DMS53 (cell line): ENCODE measurements around the gene SLC5A5.

ENCODE experiments used
- DNase-seq: peaks from one replicate; lab custom pipeline; 2025; lab: John Stamatoyannopoulos, UW

The SLC5A5 gene

GRCh38 chr19:17919122-17919521 lies 47.4 kb downstream of the SLC5A5 start:
- peak; percentile 51 for DNase-seq

GRCh38 chr19:17920527-17920926 lies 48.8 kb downstream of the SLC5A5 start:
- no peak for DNase-seq

DNA sequence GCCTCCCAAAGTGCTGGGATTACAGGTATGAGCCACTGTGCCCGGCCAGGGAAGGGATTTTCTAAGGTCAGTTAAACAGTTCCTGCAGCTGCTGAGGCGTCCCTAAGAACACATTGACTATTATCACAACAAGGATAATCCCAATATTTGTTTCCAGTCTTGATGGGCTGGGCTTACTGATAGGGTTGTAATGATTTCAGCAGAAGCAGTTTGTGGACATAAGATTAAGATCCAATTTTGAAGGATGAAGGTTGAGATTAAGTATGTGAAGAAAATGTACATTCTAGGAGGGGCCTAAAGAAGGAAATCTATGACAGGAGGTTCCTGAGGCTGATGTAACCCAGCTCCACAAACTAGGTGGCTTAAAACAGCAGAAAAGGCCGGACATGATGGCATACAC lies 50.4 kb downstream of the SLC5A5 start:
- DNase-seq = peak; percentile 11

- no peak for DNase-seq
These were observed 54.3 kb downstream of the SLC5A5 start for GRCh38 chr19:17926044-17926443.

DNA sequence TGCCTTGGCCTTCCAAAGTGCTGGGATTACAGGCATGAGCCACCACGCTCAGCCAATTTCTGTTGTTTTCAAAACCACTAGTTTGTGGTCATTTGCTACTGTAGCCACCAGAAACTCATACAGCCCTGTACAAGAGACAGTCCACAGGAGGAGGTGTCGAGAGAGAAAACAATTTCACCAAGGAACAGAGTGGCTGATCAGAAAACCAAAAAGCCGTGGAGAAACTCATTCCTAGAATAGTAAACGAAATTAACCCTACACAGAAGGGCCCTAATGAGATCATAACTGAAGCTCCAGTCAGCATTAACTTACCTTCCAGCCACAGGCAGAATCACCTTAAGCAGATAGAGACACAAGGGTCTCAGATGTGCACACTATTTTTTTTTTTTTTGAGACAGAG lies 57.3 kb downstream of the SLC5A5 start:
- no peak for DNase-seq

DNA sequence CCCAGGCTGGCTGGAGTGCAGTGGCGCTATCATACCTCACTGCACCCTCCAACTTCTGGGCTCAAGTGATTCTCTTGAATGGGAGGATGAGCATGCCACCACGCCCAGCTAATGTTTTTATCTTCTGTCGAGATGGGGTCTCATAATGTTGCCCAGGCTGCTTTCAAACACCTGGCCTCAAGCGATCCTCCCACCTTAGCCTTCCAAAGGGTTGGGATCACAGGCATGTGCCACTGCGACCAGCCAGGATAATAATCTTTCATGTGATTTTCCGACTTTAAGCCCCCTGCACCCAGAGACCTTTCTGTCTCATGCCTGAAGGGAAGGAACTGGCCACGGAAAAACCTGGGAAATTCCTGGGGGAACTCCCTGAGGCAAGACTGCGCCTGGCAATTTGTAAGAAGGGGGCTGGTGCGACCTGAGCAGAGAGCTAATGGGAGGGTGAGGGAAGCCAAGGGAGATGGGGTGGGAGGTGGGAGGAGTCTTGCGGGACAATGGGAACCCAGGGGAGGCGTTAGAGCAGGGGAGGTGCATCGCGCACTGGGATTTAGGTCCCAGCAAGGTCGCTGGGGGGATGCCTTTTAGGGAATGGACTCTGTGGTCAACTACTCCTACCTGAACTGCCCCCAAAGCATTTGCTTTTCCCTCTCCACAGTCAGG lies 59.9 kb downstream of the SLC5A5 start:
- DNase-seq = no peak

DNA sequence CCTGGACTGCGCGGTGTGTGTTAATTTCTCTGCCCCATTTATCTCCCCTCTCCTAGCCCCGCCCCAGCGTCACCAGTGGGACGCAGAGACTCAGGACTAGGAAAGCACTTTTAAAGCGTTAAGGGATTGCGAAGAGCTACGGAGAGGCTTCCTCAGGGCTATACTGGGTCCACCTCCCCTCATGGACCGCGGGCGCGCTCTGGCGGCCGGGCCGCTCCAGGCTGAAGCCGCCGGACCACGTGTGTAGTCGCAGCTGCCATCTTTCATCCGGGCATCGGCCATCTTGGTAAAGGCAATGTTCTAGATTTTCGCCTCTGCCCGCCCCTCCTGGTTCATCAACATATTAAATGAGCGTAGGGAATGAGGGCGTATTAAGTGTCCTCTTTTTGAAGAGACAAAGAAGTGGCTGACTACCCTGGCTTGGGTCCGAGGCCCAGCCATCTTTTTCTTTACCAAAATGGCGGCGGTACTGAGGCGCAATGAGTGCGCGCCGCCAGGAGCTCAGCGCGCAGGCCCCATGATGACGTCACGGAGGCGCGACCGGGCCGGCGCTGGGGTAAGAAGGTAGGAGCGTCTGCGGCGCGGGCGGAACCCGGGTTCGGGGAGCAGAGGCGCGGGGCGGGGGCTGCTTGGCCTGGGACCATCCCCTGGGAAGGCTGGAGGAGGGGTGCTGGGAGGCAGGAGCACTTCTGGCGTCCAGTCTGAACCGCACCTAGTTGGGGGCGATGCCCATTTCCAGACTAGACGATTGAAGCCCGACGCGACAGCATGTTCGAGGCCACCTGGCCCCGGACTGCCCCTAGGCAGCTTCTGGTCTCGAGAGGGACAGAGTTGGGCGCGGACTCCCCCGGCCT lies 61.0 kb downstream of the SLC5A5 start, which contains the start of gene CCDC124:
CCDC124 (plus strand) TSS at position 531 of the 854 bp plus-strand sequence. CDS start 3,406 bp downstream, outside the sequence.
- DNase-seq = peak; percentile 93

DNA sequence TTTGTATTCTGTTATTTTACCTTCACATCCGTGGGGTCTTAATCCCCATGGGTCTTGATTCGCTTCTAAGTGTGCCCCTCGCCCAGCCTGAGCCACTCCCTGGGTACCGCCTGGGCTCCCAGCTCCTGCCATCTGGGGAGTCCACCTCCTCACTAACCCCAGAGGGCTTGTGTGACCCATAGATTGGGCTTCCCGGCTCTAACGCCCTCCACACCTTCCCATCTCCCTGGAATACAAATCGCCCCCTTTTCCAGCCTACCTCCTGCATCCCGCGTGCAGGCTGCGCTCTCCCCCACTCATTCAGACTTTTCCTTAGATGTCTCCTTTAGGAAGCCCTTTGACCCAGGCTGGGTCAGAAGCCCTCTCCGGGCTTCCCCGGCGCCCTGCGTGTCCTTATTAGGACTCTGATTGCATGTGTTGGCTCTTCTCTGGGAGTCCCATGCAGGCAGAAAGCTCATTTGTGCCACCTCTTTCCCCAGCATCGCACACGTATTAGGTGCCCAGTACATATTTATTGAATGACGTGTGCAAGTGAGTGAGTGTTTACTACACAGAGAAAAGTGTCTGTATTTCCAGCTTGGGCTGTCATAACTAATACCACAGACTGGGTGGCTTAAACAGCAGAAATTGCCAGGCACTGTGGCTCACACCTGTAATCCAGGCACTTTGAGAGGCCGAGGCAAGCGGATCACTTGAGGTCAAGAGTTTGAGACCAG lies 61.8 kb downstream of the SLC5A5 start:
- DNase-seq = peak; percentile 81

- no peak for DNase-seq
These were observed 64.6 kb downstream of the SLC5A5 start for GRCh38 chr19:17936379-17936778.

DNA sequence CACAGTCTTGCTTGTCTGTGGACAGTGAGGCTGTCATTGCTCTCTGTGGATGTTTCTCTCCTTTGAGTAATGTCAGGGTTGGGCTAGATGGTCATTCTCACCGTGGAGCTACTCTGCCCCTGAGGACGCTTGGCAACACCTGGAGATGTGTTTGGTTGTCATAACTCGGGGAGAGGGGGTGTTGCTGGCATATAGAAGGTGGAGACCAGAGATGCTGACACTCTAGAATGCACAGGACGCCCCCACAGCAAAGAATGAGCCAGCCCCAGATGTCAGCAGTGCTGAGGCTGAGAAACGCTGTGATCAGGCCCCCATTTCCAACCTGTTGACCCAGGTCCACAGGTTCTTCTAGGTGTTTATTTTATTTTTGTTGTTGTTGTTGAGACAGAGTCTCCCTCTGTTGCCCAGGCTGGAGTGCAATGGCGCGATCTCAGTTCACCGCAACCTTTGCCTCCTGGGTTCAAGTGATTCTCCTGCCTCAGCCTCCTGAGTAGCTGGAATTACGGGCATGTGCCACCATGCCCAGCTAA lies 65.7 kb downstream of the SLC5A5 start:
- DNase-seq = no peak

DNA sequence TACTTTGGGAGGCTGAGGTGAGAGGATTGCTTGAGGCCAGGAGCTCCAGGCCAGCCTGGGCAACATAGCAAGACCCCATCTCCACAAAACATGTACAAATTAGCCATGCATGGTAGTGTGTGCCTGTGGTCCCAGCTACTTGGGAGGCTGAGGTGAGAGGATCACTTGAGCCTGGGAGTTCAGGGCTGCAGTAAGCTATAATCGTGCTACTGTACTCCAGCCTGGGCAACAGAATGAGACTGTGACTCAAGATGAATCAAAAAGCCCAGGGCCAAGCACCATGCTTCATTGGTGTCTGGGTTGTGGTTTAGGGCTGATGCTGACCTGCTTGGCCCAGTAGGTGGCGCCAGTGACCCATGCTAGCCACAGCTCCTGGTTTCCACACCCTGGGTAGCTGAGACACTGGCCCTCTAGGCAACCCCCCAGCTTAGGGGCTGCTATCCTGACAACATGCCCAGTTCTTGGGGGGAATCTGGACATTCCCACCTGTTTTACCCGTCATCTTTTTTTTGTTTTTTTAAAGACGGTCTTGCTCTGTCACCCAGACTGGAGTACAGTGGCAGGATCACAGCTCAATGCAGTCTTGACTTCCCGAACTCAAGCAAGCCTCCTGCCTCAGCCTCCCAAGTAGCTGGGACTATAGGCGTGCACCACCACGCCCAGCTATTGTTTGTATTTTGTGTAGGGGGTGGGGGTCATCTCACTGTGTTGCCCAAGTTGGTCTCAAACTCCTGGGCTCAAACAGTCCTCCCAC lies 66.5 kb downstream of the SLC5A5 start:
- DNase-seq = peak; percentile 79

DNA sequence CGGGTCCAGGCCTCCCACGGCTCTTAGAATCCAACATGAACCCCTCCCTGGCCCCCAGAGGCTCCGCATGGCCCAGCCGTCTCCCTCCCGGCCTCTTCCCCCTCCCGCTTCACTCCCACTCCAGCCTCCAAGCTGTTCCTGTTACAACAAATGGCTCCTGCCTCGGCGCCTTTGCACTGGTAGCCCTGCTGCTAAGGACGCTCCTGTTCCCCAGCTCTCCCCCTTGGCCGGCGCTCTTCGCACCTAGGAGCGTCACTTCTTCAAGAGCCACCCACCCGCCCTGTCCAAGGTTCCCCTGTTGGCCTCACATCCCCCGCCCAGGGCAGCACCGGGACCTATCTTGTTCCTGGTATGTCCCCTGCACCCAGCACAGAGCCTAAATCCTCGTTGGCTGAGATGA lies 70.4 kb downstream of the SLC5A5 start:
- no peak for DNase-seq

DNA sequence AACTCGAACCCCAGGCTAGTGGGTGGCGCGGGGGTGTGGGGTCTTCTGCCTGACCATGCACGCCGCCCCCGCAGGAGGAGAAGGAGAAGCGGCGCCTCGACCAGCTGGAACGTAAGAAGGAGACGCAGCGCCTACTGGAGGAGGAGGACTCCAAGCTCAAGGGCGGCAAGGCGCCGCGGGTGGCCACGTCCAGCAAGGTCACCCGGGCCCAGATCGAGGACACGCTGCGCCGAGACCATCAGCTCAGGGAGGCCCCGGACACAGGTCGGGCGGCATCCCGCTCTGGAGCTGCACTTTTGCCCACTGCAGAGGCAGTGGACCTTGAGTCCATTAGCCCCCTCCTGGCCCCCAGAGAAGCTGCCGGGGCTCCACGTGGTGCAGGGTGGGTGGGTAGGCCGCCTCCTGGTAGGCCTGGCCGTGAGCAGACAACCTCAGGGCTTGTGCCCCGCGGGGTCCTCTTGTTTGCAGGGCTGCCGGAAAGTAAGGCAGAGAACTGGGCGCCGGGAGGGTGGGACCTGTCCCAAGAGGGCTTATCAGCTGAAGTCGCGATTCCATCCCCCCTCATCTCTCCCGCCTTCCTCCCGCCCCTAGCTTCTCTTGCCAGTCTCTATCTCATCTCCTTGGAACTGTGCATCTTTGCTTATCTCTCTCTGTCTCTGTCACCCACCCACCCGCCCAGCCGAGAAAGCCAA lies 71.0 kb downstream of the SLC5A5 start:
- no peak for DNase-seq

- no peak for DNase-seq
These were observed 71.8 kb downstream of the SLC5A5 start for GRCh38 chr19:17943274-17944221.

DNA sequence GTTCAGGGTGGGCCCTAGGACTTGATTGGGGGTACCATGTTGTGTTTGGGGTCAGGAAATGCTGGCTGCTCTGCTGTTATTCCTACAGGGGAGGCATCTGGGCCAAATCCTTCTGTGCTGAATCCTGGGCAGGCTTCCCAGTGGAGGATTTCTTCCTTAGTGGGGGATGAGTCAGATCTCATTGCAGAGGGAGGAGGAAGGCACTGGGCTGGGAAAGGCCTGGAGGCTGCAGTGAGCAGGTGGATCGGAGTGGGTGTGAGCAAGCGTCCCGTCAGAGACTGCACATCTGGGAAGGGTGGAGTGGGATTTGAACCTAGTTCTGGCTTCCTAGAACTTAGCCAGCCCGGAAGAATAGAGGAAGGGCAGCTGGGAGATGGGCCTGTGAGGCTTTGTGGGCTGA lies 72.6 kb downstream of the SLC5A5 start:
- no peak for DNase-seq
